Gastroesophageal sphincter (tissue), 4 donors: ENCODE results near the gene ARHGAP5. TPM values are rescaled to one million over a fixed set of nuclear protein-coding genes. Genes with fewer than 3 reads are reported as not detected.

Source experiments
- ATAC-seq: fragments of 150-250 bp; one replicate; pipeline ENCODE4 v1.9.1; 2016; ENCODE audit warnings: mild to moderate bottlenecking, moderate library complexity
- H3K27ac ChIP-seq, 4 donors: fragments of 200-600 bp; sonication (generic) in 3 of 4; 1 replicate in 3 of 4; 2 replicates in 1 of 4; pipeline ENCODE4 v1.5.1; 2016 to 2019
- H3K27me3 ChIP-seq: fragments of 200-600 bp; sonication (generic); one replicate; pipeline ENCODE4 v1.5.1; 2019
- H3K36me3 ChIP-seq, 2 donors: fragments of 200-600 bp; sonication (generic); one replicate each; pipeline ENCODE4 v1.5.1; 2019; ENCODE audit warnings: control low read depth in 1 of 2
- H3K4me1 ChIP-seq, 3 donors: fragments of 200-600 bp; sonication (generic); 1 replicate in 2 of 3; 2 replicates in 1 of 3; pipeline ENCODE4 v1.5.1; 2016 to 2019; ENCODE audit warnings: control low read depth in 2 of 3
- H3K4me3 ChIP-seq, 2 donors: fragments of 200-600 bp; sonication (generic); one replicate each; pipeline ENCODE4 v1.5.1; 2019; ENCODE audit warnings: mild to moderate bottlenecking in 1 of 2, moderate library complexity in 1 of 2
- H3K9me3 ChIP-seq, 3 donors: fragments of 200-600 bp; sonication (generic); one replicate each; pipeline ENCODE4 v1.5.1; 2017 to 2019; ENCODE audit warnings: control low read depth in 2 of 3
- EP300 ChIP-seq: sonication (generic); formaldehyde crosslinking; IDR thresholded peaks from one replicate; pipeline ENCODE4 v1.6.1; 2017; ENCODE audit warnings: antibody characterized with exemption, mild to moderate bottlenecking
- POLR2A ChIP-seq, 2 donors: fragments of 450-650 bp; IDR thresholded peaks; one replicate each; pipeline ENCODE4 v1.6.1; 2017; ENCODE audit warnings: antibody characterized with exemption in 2 of 2, mild to moderate bottlenecking in 2 of 2, moderate library complexity in 1 of 2
- POLR2AphosphoS5 ChIP-seq: sonication (generic); formaldehyde crosslinking; IDR thresholded peaks from one replicate; pipeline ENCODE4 v1.6.1; 2017; ENCODE audit warnings: antibody characterized with exemption
- WGBS, 2 donors: methylation state at CpG; one replicate each; pipeline ENCODE4 v1.1.5; 2018; ENCODE audit warnings: low coverage in 1 of 2; 5-methylcytosine and 5-hydroxymethylcytosine counted together
- total RNA-seq, 4 donors: library from RNA; depleted of rRNA; stranded (reverse); fragments of >200 nt; gene quantifications; one replicate each; pipeline ENCODE4 v1.1.0, GENCODE V29; 2016
- TF ChIP-seq, protein P1 (sequence below), 4 experiments: fragments of 200-600 bp in 2 of 4; fragments of 450-650 bp in 2 of 4; sonication (generic) in 1 of 4; IDR thresholded peaks; one replicate each; pipeline ENCODE4 v1.5.1; 2017 to 2019; ENCODE audit warnings: antibody characterized with exemption in 4 of 4, mild to moderate bottlenecking in 2 of 4, moderate library complexity in 2 of 4

The ARHGAP5 gene
- total RNA-seq, 4 donors from 2014 or later, result 196 to 265 (median 239) TPM

DNA sequence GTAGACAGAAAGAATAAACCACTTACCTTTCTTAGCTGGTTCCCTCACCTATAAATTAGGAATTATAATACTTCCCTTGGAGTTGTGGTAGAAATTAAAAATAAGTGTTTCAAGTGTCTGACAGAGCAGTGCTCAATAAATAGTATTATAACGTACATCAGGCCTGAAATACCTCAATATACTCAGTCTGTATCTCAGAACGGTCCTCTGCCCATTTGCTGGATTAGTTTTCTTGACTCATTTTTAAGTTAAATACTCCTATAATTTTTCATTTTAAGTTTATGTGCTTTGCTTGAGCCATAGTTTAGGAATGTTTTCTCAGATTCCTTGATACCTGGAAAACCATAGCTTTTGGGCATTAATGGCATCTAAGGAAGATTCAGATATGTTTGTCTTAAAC, 22.4 kb downstream of the ARHGAP5 start:
- Histone ChIP-seq H3K27me3 (no peaks in the 10 kb centered on the region), H3K4me3 (no peak overlapping the region), H3K9me3 (no peaks in the 10 kb centered on the region), H3K27ac (no peak overlapping the region), H3K4me1 (peaks cover 0 to 35% (median under 1%) of the 10 kb centered on the region in 3 donors), H3K36me3 (peaks cover 0 to 14% of the 10 kb centered on the region in 2 donors)
- TF ChIP-seq, protein P1, sequence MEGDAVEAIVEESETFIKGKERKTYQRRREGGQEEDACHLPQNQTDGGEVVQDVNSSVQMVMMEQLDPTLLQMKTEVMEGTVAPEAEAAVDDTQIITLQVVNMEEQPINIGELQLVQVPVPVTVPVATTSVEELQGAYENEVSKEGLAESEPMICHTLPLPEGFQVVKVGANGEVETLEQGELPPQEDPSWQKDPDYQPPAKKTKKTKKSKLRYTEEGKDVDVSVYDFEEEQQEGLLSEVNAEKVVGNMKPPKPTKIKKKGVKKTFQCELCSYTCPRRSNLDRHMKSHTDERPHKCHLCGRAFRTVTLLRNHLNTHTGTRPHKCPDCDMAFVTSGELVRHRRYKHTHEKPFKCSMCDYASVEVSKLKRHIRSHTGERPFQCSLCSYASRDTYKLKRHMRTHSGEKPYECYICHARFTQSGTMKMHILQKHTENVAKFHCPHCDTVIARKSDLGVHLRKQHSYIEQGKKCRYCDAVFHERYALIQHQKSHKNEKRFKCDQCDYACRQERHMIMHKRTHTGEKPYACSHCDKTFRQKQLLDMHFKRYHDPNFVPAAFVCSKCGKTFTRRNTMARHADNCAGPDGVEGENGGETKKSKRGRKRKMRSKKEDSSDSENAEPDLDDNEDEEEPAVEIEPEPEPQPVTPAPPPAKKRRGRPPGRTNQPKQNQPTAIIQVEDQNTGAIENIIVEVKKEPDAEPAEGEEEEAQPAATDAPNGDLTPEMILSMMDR (IDR thresholded peaks at IDR 0.05), result no peak
- TF ChIP-seq POLR2A (IDR thresholded peaks at IDR 0.05) (no peak), POLR2AphosphoS5 (no peak), EP300 (no peak)
- no peak for ATAC-seq
- WGBS, 2 donors, result 90 to 96% methylated on average over 2 of the region's 2 CpGs

GRCh38 chr14:32100175-32100574, 23.1 kb downstream of the ARHGAP5 start:
- no peak overlapping the region for H3K4me3 ChIP-seq
- no peaks in the 10 kb centered on the region for H3K9me3 ChIP-seq
- 90 to 96% methylated on average over 5 of the region's 5 CpGs for WGBS, 2 donors
- no peak for ATAC-seq
- no peaks in the 10 kb centered on the region for H3K27me3 ChIP-seq
- peaks cover 0 to 35% (median 4%) of the 10 kb centered on the region in 3 donors for H3K4me1 ChIP-seq
- peaks cover 0 to 8% of the 10 kb centered on the region in 2 donors for H3K36me3 ChIP-seq
- TF ChIP-seq EP300 (no peak), POLR2AphosphoS5 (no peak), POLR2A (IDR thresholded peaks at IDR 0.05) (no peak)
- TF ChIP-seq, protein P1 (IDR thresholded peaks at IDR 0.05), result no peak
- no peak overlapping the region for H3K27ac ChIP-seq

- Histone ChIP-seq H3K4me1 (peaks cover 0 to 41% (median 4%) of the 10 kb centered on the region in 3 donors), H3K27ac (no peak overlapping the region), H3K27me3 (no peaks in the 10 kb centered on the region), H3K9me3 (no peaks in the 10 kb centered on the region), H3K36me3 (peaks cover 0 to 8% of the 10 kb centered on the region in 2 donors), H3K4me3 (no peak overlapping the region)
- no peak for ATAC-seq
- WGBS, 2 donors, result 87 to 93% methylated on average over 3 of the region's 3 CpGs
- no peak for TF ChIP-seq POLR2AphosphoS5
- TF ChIP-seq, protein P1 (IDR thresholded peaks at IDR 0.05), result no peak
- no peak for TF ChIP-seq POLR2A (IDR thresholded peaks at IDR 0.05)
- no peak for TF ChIP-seq EP300
Observed at GRCh38 chr14:32102152-32102787, 25.2 kb downstream of the ARHGAP5 start.

DNA sequence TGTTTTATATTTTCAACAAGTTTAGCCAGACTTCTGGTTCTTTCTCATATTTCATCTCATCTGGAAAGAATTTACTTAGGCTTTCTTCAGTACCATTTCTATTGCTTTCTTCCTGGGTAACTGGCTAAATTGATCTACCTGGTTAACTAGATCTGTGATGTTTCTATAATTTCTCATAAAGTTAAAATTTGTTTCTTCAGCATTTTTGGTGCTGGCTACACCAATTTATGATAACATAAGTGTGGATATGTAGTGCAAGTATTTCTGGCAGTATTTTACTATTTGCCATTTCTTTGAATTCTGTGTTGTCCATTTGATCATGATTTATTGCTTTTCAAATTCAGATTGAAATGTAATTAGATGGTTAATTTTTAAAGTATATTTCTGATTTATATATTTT, 25.9 kb downstream of the ARHGAP5 start:
- peaks cover 0 to 48% (median 4%) of the 10 kb centered on the region in 3 donors for H3K4me1 ChIP-seq
- peaks cover 0 to 8% of the 10 kb centered on the region in 2 donors for H3K36me3 ChIP-seq
- ATAC-seq, result no peak
- no peaks in the 10 kb centered on the region for H3K27me3 ChIP-seq
- H3K27ac ChIP-seq, result no peak overlapping the region
- TF ChIP-seq EP300, result no peak
- TF ChIP-seq, protein P1 (IDR thresholded peaks at IDR 0.05), result no peak
- no peak for TF ChIP-seq POLR2A (IDR thresholded peaks at IDR 0.05)
- TF ChIP-seq POLR2AphosphoS5, result no peak
- H3K9me3 ChIP-seq, result no peaks in the 10 kb centered on the region
- no peak overlapping the region for H3K4me3 ChIP-seq

DNA sequence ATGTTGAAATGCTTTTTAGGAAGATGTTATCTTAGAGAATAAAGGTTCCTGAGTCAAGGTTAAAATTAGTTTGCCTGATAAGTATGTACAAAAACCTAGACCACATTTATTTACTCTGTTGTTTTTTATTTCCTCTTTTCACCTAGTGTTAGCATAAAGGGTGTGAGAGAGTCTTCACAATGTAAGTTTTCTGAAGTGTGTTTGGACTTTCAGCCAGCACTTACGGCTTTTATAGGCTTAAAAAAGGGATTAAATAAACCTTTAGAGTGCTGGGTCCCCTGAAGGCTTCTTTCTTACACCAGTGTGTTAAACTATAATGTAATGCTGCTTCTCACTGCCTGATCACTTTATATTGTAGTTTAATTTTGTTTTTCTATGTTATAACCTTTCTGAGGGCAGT, 27.2 kb downstream of the ARHGAP5 start:
- H3K36me3 ChIP-seq, result peaks cover 0 to 8% of the 10 kb centered on the region in 2 donors
- H3K27me3 ChIP-seq, result no peaks in the 10 kb centered on the region
- TF ChIP-seq POLR2A (IDR thresholded peaks at IDR 0.05), result no peak
- no peak for TF ChIP-seq EP300
- TF ChIP-seq, protein P1 (IDR thresholded peaks at IDR 0.05), result no peak
- TF ChIP-seq POLR2AphosphoS5, result no peak
- ATAC-seq, result no peak
- H3K9me3 ChIP-seq, result no peaks in the 10 kb centered on the region
- H3K4me3 ChIP-seq, result no peak overlapping the region
- WGBS, 2 donors, result 69 to 70% methylated on average over 1 of the region's 1 CpG
- no peak overlapping the region for H3K27ac ChIP-seq
- H3K4me1 ChIP-seq, result peaks cover 0 to 59% (median 4%) of the 10 kb centered on the region in 3 donors
